Stimulated activated CD4-positive, alpha-beta T cell treated with anti-CD3 and anti-CD28 coated beads, Interleukin-4, amount 100 ng/mL, for 48 hours (primary cell): Measurements from ENCODE around the gene PAXX.

Experiments
- DNase-seq, 2 donors: peaks; one replicate each; pipeline ENCODE4 v3.0.0-alpha.2; 2020; ENCODE audit warnings: low read depth in 2 of 2

Gene PAXX

GRCh38 chr9:136982232-136983051 lies 9.8 kb upstream of the PAXX start, which contains the start of gene LCNL1:
Gene LCNL1, plus strand, starts transcription at chr9:136982993. Its CDS starts 594 bp downstream, at chr9:136983587.
- DNase-seq: no peak

GRCh38 chr9:136983167-136983566 lies 9.1 kb upstream of the PAXX start:
- no peak for DNase-seq

GRCh38 chr9:136983656-136984314 lies 8.4 kb upstream of the PAXX start:
- no peak for DNase-seq

DNA sequence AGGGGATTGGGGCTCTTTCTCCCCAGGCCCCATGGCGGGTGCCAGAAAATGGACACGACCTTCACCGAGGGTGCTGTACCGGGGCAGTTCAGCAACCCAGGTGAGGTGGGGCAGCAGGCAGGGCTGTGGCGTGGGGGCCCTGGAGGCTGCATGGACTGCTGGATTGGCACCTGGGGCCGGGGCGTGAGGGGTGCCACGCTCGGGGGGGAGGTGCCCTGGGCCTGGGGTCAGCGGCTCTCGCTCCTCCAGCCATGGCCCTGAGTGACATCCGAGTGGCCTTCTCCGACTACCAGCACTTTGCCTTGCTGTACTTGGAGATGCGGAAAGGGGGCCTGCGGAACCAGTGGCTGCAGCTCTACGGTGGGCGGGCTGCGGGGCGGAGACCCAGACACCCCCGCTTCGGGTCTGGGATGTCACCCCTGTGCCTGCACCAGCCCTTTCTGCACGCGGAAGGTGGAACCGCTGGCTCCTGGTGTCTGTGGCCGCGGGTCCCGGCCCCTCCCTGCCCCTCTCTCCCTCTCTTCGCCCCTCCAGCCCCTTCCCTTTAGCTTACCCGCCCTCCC lies 7.7 kb upstream of the PAXX start:
- DNase-seq: no peak

GRCh38 chr9:136985027-136985602 lies 7.1 kb upstream of the PAXX start:
- DNase-seq: no peak

- no peak for DNase-seq
Measured at GRCh38 chr9:136985853-136986252, 6.4 kb upstream of the PAXX start.

- DNase-seq: no peak
Measured at GRCh38 chr9:136988872-136989271, 3.4 kb upstream of the PAXX start.

DNA sequence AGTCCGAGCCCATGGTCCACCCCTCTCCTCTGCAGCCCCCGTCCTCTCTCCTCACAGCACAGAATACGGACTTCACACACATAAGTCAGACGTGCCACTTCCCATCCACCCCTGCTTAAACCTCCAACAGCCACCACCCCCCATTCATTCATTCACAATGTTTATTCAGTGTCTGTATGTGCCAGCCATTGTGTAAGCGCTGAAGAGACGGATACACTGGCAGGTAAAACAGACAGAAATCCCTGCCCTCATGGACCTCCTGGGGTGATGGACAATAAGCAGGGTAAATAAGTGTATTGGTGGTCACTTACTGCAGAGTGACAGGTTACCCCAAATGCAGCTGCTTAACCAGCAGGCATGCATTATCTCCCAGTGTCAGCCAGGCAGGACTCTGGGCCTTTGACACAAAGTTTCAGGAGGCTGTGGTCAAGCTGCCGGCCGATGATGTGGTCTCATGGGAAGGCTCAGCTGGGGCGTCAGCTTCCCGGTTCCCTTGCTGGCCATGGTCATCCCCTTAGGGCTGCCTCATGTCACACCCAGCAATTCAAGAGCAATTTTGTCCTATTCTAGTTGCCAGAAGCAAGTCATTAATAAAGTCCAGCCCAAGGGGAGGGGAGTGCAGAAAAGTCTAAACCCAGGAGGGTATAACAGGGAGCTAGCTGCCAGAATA lies 1.8 kb upstream of the PAXX start:
- DNase-seq: no peak

DNA sequence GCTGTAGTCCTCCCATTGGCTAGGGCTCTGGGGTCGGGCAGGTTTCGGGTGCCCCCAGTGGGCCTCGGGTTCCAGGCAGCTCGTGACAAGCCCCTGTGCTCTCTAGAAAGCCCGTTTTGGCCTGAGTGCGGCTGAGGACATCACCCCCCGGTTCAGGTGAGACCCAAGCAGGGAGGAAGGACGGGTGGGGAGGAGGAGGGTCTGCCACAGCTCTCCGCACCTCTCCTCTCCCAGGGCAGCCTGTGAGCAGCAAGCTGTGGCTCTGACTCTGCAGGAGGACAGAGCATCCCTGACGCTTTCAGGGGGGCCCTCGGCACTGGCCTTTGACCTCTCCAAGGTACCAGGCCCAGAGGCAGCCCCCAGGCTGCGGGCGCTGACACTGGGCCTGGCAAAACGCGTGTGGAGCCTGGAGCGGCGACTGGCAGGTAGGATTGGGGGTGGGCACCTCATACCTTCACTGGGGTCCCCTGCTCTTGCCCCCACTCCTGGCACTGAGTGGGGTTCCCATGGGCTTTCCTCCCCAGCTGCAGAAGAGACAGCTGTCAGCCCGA lies 672 bp downstream of the PAXX start:
- DNase-seq: no peak

DNA sequence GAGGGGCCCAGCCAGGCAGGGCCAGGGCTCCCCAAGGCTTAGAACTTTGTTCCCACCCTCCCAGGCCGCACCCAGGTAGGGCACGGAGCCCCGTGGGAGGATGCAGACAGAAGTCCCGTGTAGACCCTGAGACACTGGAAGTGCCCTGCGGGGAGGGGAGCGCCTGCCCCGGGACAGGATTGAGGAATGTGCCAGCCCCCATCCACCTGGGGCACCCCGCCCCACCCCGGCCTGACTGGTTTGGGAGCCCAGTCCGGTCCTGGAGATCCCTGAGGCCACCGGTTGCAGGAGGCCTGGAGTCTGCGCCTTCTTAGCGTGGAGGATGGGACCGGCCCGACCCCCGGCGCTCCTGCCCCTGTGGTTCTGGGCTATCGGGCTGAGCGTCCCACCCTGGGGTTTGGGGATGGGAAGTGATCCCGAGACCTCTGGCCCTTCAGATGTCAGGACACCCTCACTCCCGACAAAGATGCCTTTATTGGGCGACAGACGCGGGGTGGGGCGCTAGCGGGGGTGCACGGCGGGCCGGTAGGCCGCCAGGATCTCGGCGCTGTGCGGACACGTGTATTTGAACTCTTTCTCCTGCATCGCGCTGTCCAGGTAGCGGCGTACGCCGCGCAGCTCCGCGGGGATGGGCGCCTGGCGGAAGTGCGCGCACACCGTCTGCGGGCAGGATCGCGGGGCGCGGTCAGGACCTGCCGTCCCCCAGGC lies 2.1 kb downstream of the PAXX start:
- DNase-seq: no peak

GRCh38 chr9:136994888-136995230 lies 2.6 kb downstream of the PAXX start:
- DNase-seq: no peak

DNA sequence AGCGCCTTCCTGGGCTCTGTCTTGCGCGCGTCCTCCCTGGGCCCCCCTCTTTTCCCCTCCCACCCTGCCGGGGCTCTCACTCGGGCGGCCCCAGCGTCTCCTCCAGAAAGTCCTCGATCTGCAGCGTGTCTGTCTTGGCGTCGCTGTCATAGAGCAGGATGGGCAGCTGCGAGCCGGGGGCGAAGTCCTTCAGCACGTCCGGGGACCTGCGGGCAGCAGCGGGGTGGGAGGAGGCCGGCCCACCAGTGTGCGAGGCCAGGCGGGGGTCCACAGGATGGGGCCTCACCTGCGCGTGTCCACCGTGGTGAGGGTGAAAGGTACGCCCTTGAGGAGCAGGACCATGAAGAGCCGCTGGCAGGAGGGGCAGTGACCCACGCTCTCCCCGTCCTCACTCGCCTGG lies 3.1 kb downstream of the PAXX start:
- DNase-seq: no peak

DNA sequence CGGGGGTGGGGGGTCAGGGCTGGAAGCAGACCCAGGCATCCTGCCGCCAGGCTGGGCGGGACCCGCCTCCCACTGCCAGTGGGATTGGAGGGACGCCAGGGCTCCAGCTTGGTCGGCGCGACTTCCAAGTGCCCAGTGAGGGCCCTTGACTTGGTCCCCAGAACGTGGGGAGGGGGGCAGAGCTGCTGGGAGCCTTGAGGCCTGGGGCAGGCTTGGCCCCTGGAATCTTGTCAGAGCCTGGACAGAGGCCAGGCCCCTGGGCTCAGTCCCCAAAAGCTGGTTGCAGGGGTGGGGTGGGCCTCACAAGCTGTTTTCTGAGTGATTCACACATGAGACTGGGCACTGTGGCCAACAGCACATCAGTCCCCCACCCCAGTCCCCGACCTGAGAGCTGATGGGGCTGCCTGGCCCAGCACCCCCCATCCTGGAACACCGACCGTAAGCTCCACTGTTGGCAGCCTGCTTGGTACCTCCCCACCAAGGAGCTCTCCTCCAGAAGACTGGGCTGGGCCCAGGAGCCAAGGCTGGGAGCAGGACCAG lies 3.6 kb downstream of the PAXX start:
- DNase-seq: no peak

DNA sequence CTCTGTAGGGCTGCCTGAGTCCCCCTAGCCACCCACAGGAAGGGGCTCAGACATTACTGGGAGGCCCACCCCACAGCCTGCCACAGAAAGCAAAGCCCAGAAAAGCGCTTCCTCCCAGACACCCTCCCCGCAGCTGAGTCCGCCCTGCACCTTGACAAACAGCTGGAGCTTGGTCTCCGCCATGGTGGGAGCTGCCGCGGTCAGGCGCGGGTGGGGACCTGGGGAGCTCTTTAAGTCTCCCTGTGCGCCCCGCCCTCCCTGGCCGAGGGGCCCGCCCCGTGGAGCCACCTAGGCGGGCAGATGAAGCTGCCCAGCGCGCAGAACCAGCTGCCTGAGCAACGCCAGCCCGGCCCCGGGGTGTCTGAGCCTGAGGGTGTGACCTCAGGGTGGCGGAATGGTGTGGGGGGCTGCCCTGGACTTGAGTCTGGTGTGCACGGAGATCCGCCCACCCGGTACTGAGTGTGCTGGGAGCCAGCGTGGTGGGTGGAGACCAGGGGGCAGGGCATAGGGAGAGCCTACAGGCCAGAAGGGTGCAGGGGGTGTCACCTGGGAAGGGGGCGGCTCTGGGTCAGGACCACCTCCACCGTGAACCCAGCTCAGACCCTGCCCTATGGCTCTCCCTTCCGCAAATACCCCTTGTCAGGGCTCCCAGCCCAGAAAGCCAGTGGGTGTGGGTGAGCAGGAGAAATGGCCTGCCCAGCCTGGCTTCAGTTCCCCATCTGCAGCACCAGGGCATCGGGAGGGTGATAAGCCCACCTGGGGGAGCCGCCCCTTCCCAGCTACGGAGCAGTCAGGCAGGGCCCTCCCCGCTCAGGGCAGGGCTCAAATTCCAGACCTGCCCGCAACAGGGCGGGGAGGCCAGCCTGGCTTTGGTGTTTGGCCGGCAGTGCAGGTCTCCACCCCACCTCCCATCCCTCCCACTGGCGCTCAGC lies 4.4 kb downstream of the PAXX start, which contains the start of gene CLIC3:
Gene CLIC3, minus strand, starts transcription at position 208 of the 932 bp plus-strand sequence. Its CDS starts 25 bp downstream, at position 183.
- no peak for DNase-seq

DNA sequence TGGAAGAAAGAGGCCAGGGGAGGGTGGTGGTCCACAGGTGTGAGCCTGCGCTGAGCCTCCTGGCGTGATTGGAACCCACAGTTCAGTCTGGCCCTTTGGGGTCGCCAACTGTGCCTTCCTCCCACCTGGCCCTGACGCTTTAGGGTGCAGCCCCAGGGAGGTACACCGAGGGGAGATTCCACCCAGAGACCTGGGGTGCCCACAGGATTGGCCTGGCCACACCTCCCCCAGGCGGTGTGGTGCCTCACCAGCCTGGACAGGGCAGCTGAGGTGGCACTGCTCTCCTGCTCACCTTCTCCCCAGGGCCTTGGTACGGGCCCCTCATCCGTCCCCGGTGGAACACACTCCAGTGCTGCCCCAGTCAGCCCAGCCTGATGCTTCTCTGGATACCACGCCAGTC lies 5.1 kb downstream of the PAXX start:
- DNase-seq: no peak

- no peak for DNase-seq
Measured at GRCh38 chr9:136997830-136998234, 5.6 kb downstream of the PAXX start.

DNA sequence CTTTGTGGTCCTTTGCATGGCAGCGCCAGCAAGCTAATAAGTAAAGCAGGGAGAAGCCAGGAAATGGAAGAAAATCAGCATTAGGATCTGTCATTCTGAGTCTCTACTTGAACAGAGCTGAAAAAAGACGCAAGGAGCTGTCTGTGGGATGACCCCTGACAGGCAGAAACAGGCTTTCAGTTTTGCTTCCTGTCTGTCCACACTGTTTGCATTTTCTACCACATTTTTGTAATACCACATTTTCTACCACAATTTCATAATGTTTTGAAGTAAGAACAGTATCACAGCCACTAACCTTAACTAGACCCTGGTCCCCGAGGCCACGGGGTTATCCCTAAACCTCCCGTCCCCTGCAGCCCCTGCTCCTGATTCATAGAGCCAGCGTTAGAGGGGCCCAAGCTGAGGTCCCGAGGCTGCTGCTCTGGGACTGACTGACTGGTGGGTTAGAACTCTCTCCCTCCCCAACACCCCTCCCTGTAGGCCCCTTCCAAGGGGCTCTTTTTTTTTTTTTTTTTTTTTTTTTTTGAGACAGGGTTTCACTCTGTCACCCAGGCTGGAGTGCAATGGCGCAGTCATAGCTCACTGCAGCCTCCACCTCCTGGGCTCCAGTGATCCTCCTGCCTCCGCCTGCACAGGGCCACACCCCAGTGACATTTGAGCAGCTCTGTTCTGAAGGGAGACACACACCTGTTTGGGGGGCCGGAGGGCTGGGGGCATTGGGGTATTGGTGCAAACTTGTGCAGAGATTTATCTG lies 8.1 kb downstream of the PAXX start:
- no peak for DNase-seq

DNA sequence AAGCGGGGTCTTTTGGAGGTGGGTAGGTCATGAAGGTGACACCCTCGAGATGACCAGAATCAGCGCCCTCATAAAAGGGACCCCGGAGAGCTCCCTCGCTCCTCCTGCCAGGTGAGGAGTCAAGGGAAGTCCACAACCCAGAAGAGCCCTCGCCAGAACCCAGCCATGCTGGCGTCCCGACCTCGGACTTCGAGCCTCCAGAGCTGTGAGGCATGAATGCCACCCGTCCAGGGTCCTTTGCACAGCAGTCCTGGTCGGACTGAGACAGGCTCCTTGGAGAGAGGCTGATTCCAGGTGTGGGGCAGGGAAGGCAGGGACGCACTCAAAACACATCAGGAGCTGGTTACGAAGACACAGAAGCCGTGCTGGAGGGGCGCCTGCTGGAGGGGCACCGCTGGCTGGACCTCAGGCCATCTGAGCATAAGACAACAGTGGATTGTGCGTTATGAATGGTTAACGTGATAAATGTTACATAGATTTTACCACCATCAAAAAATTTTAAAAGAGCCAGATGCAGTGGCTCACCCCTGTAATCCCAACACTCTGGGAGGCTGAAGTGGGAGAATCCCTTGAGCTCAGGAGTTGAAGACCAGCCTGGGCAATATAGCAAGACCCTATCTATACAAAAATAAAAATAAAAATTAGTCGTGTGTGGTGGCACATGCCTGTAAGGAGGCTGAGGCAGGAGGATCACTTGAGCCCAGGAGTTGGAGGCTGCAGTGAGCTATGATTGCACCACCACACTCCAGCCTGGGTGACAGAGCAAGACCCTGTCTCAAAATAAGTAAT lies 9.8 kb downstream of the PAXX start:
- DNase-seq: no peak
